Muscle layer of colon (tissue), 2 donors: ENCODE results near the gene CA5B.
"Not testable (repeated sequence)": the region's sequence is repeated elsewhere in the genome, so short reads cannot be mapped to it uniquely, and the experiment has no call there.

Experiments
- H3K27ac ChIP-seq: one replicate; pipeline ENCODE4 v1.7.0; 2013; ENCODE audit warnings: low read depth, mild to moderate bottlenecking, low read length, moderate library complexity
- H3K27me3 ChIP-seq, 2 donors: one replicate each; pipeline ENCODE4 v1.7.0; 2013; ENCODE audit warnings: low read length in 2 of 2, mild to moderate bottlenecking in 2 of 2; ENCODE audit not compliant: insufficient read depth in 2 of 2, control insufficient read depth in 1 of 2
- H3K36me3 ChIP-seq: one replicate; pipeline ENCODE4 v1.7.0; 2013; ENCODE audit warnings: mild to moderate bottlenecking, low read length; ENCODE audit not compliant: insufficient read depth
- H3K4me1 ChIP-seq: one replicate; pipeline ENCODE4 v1.7.0; 2013; ENCODE audit warnings: mild to moderate bottlenecking, low read length; ENCODE audit not compliant: insufficient read depth
- H3K4me3 ChIP-seq, 2 donors: one replicate each; pipeline ENCODE4 v1.7.0; 2013; ENCODE audit warnings: low read length in 2 of 2, low read depth in 1 of 2, mild to moderate bottlenecking in 1 of 2, moderate library complexity in 1 of 2
- H3K9ac ChIP-seq: one replicate; pipeline ENCODE4 v1.7.0; 2013; ENCODE audit warnings: low read length
- H3K9me3 ChIP-seq: one replicate; pipeline ENCODE4 v1.7.0; 2013; ENCODE audit warnings: mild to moderate bottlenecking, low read length
- donor health status: abdominal sarcoma.
- donor health status: Adenocarcinoma of cecum.

CA5B gene

GRCh38 chrX:15723887-15724517 lies 14.1 kb upstream of the CA5B start:
- H3K27me3 ChIP-seq = no peaks in the 10 kb centered on the region
- H3K4me3 ChIP-seq = no peak overlapping the region
- H3K9ac ChIP-seq = no peak overlapping the region

GRCh38 chrX:15724911-15725310 lies 13.2 kb upstream of the CA5B start:
- Histone ChIP-seq H3K9me3 (no peaks in the 10 kb centered on the region), H3K4me3 (no peak overlapping the region), H3K36me3 (no peaks in the 10 kb centered on the region), H3K4me1 (no peaks in the 10 kb centered on the region), H3K27me3 (no peaks in the 10 kb centered on the region), H3K9ac (no peak overlapping the region), H3K27ac (no peak overlapping the region)

More at GRCh38 chrX:15723887-15724517, 14.1 kb upstream of the CA5B start:
- no peak overlapping the region for H3K27ac ChIP-seq
- no peaks in the 10 kb centered on the region for H3K4me1 ChIP-seq
- H3K9me3 ChIP-seq = no peaks in the 10 kb centered on the region
- no peaks in the 10 kb centered on the region for H3K36me3 ChIP-seq

DNA sequence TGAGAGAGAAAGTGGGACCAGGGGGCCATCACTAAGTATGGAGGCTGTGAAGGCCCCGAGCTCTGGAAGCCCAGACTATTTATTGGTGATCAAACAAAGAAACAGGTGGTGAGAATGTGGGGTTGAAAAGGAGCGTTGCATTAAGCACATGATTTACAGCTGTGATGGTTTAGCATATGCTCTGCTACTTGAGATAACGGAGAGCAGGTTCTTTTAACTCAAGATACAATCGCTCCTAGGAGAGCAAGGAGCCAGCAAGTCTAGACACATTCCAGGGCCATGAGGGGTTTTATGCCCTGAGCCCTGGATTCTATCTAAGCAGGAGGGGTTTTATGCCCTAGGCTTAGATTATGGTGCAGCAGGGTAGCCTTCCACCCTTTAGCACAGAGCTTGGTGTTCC lies 6.7 kb upstream of the CA5B start:
- H3K9me3 ChIP-seq, H3K4me3 ChIP-seq, H3K27ac ChIP-seq, H3K27me3 ChIP-seq, H3K36me3 ChIP-seq, H3K4me1 ChIP-seq, H3K9ac ChIP-seq: not testable (repeated sequence)

- no peaks in the 10 kb centered on the region for H3K27me3 ChIP-seq
- no peaks in the 10 kb centered on the region for H3K36me3 ChIP-seq
- H3K9me3 ChIP-seq = no peaks in the 10 kb centered on the region
- peak overlapping the region; percentile 11 to 43 for H3K4me3 ChIP-seq
- no peak overlapping the region for H3K9ac ChIP-seq
- no peak overlapping the region for H3K27ac ChIP-seq
- H3K4me1 ChIP-seq = no peaks in the 10 kb centered on the region
These were observed 696 bp upstream of the CA5B start for GRCh38 chrX:15737190-15737958.

GRCh38 chrX:15739886-15740285 lies 1.8 kb downstream of the CA5B start:
- Histone ChIP-seq H3K4me1 (no peaks in the 10 kb centered on the region), H3K27me3 (no peaks in the 10 kb centered on the region), H3K27ac (no peak overlapping the region), H3K9ac (no peak overlapping the region), H3K4me3 (no peak overlapping the region), H3K36me3 (no peaks in the 10 kb centered on the region), H3K9me3 (no peaks in the 10 kb centered on the region)

- H3K27me3 ChIP-seq = no peaks in the 10 kb centered on the region
- no peak overlapping the region for H3K27ac ChIP-seq
- H3K4me1 ChIP-seq = peaks cover under 1% of the 10 kb centered on the region
- H3K9ac ChIP-seq = no peak overlapping the region
- no peak overlapping the region for H3K4me3 ChIP-seq
- H3K36me3 ChIP-seq = no peaks in the 10 kb centered on the region
- no peaks in the 10 kb centered on the region for H3K9me3 ChIP-seq
These were observed 6.3 kb downstream of the CA5B start for GRCh38 chrX:15744181-15744867.

DNA sequence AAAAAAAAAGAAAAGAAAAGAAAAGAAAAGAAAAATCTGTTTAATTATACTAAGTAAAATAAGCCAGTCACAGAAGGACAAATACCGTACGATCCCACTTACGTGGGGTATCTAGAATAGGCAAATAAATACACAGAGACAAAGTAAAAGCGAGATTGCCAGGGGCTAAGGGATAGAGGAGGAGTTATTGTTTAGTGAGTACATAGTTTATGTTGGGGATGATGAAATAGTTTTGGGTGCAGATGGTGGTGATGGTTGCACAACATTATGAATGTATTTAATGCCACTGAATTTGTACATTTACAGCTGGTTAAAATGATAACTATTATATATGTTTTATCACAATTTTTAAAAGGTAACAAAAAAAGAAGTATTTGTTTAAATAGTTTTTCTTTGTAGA lies 7.1 kb downstream of the CA5B start:
- Histone ChIP-seq H3K9me3 (no peaks in the 10 kb centered on the region), H3K9ac (no peak overlapping the region), H3K4me1 (peaks cover 7% of the 10 kb centered on the region), H3K36me3 (no peaks in the 10 kb centered on the region), H3K27ac (no peak overlapping the region), H3K27me3 (no peaks in the 10 kb centered on the region), H3K4me3 (no peak overlapping the region)

DNA sequence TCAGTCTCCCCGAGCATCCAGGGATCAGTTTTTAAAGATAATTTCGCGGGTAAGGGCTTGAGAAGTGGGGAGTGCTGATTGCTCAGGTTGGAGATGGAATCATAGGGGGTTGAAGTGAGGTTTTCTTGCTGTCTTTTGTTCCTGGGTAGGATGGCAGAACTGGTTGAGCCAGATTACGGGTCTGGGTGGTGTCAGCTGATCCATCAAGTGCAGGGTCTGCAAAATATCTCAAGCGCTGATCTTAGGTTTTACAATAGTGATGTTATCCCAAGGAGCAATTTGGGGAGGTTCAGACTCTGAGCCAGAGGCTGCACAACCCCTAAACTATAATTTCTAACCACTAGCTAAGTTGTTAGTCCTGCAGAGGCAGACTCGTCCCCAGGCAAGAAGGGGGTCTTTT lies 8.6 kb downstream of the CA5B start:
- H3K27ac ChIP-seq, H3K27me3 ChIP-seq, H3K4me3 ChIP-seq, H3K36me3 ChIP-seq, H3K9me3 ChIP-seq, H3K9ac ChIP-seq: not testable (repeated sequence)
- peaks cover 17% of the 10 kb centered on the region for H3K4me1 ChIP-seq

GRCh38 chrX:15747626-15748173 lies 9.6 kb downstream of the CA5B start:
- Histone ChIP-seq H3K27ac (no peak overlapping the region), H3K9me3 (no peaks in the 10 kb centered on the region), H3K4me3 (no peak overlapping the region), H3K4me1 (peaks cover 17% of the 10 kb centered on the region), H3K9ac (no peak overlapping the region), H3K36me3 (no peaks in the 10 kb centered on the region), H3K27me3 (no peaks in the 10 kb centered on the region)

GRCh38 chrX:15748841-15749240 lies 10.8 kb downstream of the CA5B start:
- Histone ChIP-seq H3K4me1 (peaks cover 17% of the 10 kb centered on the region), H3K36me3 (no peaks in the 10 kb centered on the region), H3K27me3 (no peaks in the 10 kb centered on the region), H3K27ac (no peak overlapping the region), H3K9ac (no peak overlapping the region), H3K9me3 (no peaks in the 10 kb centered on the region), H3K4me3 (no peak overlapping the region)
